AG08396 (cell line): Measurements from ENCODE around the gene SLC4A2.
"Not testable (repeated sequence)": the region's sequence is repeated elsewhere in the genome, so short reads cannot be mapped to it uniquely, and the experiment has no call there.

Experiments
- DNase-seq: peaks from one replicate; pipeline ENCODE4 v3.0.0; 2012; ENCODE audit warnings: low spot score, mixed read lengths

Gene SLC4A2

DNA sequence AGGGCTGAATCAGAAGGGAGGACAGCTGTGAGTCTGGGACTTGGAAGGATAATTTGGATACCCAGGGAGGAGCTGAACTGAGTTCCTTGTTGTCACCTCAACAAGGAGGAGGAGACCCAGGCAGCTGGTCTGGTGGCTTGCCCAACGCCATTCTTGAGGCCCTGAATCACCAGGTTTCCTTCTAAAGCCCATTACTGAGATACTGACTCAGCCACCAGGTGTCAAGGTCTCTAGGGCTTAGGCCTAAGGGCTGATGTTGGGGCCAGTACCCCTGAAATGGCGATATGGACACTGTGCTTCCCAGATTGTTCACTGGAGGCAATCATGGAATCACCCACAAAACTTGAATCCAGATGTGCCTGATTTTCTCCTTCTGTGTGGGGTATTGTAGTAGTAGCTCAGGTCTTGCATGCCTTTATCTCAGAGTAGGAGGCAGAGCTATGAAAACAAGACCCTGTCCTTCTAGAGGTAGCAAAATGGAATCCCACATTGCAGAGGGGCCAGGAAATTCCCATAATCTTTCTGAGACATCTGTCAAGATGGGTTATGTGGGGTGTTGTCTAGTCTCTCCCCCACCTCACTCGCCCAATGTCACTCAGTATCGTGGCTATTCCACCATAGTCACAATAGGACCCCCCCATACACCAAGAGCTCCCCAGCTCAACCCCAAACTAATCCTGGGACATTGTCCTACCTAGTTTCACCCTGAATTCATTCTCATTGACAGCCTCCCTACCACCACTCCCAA, 33.3 kb upstream of the SLC4A2 start:
- DNase-seq = no peak

DNA sequence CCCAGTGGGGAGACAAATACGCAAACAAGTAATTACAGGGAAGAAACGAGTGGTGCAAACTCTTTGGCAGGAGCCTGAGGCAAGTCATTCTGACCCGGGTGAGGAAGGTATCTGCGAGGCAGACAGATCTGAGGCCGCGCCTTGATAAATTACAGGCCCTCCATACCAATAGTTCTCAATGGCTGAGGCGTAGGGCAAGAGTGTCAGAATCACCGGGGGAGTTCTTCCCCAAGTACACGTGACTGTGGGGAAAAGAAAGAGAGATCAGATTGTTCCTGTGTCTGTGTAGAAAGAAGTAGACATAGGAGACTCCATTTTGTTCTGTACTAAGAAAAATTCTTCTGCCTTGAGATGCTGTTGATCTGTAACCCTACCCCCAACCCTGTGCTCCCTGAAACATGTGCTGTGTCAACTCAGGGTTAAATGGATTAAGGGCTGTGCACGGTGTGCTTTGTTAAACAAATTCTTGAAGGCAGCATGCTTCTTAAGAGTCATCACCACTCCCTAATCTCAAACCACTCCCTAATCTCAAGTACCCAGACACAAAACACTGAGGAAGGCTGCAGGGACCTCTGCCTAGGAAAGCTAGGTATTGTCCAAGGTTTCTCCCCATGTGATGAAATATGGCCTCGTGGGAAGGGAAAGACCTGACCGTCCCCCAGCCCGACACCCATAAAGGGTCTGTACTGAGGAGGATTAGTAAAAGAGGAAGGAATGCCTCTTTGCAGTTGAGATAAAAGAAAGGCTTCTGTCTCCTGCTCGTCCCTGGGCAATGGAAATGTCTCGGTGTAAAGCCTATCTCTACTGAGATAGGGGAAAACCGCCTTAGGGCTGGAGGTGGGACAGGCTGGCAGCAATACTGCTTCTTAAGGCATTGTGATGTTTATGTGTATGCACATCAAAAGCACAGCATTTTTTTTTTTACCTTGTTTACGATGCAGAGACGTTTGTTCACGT, 32.3 kb upstream of the SLC4A2 start:
- DNase-seq = not testable (repeated sequence)

DNA sequence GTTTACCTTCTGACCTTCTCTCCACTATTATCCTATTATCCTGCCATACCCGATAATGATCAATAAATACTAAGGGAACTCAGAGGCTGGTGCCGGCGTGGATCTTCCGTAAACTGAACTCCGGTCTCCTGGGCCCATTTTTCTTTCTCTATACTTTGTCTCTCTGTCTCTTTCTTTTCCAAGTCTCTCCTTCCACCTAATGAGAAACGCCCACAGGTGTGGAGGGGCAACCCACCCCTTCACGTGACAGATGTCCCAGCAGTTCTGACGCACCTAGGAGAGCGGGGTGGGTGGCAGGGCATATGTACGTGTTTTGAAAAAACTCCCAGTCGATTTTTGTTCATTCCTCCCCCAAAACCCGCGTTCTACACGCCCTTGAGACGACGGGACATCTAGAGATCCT, 31.7 kb upstream of the SLC4A2 start:
- not testable (repeated sequence) for DNase-seq

DNA sequence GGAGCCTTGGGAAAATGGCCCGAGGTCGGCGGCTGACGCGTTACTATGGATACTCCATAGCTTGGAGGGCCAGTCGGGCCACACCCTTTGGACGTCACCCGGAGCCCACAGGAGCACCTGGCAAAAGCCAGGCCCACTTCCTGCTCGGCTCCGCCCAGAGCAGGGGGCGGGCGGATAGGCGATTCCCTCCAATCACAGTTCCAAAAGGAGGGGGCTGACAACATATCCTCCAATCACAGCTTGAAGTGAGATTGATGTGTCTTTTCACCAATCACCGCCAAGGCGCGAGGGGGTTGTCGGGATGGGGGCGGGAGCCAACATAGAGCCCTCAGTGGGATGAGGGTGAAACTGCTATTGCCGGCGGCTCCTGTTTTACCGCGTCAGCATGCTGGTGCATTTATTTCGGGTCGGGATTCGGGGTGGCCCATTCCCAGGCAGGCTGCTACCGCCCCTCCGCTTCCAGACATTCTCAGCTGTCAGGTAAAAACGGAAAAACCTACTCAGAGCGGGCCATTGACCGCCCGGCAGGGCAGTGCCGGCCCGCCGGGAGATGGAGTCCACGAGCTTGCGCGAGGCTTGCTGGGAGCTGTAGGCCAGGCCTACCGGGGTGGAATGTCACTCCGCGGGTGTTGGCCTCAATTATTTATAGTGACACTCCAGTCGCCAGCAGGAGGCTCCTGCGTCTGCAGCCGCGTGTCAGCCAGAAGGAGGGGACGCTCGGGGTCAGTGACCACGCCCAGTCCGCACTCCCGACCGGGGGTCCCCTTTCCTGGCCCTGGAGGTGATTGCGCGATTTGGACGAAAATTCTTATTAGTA, 31.1 kb upstream of the SLC4A2 start, which contains the start of gene ABCB8:
ABCB8 (plus strand) TSS at position 320 of the 817 bp plus-strand sequence; CDS start at position 386, 66 bp downstream.
- DNase-seq = peak; percentile 100

DNA sequence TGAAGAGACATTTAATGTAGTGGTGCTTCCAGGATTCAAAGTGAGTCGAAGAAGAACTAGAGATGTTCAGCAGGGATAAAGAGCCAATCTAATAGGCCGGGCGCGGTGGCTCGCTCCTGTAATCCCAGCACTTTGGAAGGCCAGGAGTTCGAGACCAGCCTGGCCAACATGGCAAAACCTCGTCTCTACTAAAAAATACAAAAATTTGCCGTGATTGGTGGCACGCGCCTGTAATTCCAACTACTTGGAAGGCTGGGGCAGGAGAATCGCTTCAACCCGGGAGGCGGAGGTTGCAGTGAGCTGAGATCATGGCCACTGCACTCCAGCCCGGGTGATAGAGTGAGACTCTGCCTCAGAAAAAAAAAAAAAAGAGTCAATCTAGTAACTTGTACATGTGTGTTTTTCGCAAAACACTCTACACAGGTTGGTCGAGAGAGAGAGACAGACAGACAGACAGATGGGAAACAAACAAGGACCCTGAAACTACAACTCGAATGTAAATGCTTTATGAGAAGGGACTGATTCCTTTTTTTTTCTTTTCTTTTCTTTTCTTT, 30.4 kb upstream of the SLC4A2 start:
- DNase-seq = no peak

DNA sequence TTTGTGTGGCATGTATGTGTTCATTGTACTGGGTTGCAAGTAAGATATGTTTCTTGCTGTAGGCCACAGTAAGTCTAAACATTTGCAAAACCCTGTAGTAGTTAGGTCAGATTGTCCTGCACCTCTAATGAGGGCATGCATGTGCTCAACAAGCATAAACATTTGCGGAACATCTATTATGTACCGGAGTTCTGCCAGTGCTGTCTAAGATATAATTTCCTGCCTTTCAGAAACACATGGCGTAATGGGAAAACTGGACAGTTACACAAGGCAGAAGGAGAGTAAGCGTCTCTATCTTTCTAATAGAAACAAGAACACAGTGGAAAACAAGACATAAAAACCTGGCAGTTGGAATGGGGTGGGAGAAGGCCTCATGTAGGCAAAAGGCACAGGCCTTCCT, 28.4 kb upstream of the SLC4A2 start:
- no peak for DNase-seq

DNA sequence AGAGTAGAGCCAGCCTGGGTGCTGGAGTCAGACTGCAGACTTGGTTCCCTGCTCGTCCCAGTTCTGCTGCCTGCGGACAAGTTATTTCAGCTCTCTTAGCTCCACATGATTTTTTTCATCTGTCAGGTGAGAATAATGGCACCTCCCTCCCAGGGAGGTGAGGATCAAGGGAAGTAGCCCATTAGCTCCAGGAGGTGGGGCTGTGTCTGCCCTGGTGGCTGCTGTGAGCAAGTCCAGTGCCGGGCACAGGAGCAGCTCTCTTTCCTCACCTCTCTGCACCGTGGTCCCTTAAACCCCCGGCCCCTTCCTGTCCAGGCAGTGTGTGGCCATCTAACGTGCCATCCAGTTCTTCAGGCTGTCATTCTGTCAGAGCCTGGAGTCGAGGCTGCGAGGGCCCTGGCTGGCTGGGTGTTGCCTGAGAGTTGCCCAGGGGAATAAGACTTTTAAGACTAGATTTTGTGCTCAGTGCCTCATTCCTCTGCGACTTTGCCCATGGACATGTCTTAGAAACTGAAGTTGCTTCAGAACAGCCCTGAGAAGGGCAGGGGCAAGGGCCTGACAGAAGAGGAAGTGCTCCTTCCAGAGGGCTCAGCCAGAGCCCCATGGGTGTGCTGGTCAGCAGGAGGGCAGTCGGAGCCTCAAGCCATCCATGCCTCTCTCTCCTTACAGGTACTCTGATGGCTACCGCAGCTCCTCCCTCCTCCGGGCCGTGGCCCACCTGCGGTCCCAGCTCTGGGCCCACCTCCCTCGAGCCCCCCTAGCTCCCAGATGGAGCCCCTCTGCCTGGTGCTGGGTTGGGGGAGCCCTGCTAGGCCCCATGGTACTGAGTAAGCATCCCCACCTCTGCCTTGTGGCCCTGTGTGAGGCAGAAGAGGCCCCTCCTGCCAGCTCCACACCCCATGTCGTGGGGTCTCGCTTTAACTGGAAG, 26.2 kb upstream of the SLC4A2 start:
- no peak for DNase-seq

DNA sequence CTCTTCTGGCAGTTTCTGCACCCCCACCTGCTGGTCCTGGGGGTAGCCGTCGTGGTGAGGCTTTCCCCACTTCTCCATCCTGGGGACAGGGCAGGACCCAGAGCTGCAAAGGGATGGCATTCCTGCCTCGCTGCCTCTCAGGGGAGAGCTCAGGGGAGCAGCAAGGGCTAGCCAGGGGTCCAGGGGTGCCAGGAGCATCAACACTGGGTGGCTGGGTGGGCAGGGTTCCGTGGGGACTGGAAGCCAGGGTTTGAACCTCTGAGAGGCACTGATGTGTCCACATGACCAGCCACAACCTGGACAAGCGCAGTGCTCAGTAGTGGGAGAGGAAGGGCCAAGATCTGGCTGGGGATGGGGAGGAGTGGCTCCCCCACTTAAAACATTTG, 25.5 kb upstream of the SLC4A2 start:
- no peak for DNase-seq

DNA sequence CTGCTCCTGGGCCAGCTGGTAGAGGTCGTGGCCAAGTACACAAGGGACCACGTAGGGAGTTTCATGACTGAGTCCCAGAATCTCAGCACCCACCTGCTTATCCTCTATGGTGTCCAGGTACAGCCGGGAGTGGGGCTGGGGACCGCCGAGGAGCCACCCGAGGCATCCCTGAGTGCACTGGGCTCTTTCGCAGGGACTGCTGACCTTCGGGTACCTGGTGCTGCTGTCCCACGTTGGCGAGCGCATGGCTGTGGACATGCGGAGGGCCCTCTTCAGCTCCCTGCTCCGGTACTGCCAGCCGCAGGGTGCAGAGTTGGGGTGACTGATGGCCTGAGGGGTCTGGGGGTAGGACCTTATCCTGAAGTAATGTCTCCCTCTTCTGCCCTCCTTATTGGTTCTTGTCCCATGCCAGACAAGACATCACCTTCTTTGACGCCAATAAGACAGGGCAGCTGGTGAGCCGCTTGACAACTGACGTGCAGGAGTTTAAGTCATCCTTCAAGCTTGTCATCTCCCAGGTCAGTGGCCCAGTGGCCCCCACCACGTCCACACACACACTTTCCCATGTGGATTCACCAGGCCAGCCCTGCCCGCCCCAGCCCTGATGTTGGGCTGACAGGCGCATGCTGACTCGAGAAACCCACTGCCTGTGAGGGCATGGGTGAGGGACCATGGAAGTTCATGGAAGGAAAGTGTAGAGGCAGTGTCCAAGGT, 24.9 kb upstream of the SLC4A2 start:
- DNase-seq = no peak

DNA sequence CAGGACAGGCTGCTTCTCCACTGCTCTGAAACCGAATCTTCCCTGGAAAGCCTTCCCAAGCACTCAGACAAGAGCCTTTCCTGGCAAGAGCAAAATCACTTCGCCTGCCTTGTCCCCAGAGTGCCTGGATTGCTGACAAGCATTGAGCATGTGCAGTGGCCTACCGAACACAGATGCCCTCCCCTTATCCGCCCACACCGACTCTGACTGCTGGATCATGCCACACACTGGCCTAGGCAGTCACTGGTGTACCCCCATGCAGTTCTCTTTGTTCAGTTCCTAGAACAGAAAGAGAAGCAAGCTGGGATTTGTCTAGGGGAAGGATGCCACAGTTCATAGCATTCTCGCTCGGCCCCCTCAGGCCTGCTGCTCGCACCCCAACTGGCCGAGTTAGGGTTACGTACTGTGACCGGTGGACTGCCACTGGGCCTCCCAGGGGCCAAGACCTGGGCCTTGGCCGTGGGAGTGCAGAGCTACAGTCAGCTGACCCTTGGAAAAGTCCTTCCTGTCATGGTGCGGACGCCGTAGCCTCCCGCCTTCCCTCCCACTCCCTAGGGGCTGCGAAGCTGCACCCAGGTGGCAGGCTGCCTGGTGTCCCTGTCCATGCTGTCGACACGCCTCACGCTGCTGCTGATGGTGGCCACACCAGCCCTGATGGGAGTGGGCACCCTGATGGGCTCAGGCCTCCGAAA, 24.2 kb upstream of the SLC4A2 start:
- no peak for DNase-seq

DNA sequence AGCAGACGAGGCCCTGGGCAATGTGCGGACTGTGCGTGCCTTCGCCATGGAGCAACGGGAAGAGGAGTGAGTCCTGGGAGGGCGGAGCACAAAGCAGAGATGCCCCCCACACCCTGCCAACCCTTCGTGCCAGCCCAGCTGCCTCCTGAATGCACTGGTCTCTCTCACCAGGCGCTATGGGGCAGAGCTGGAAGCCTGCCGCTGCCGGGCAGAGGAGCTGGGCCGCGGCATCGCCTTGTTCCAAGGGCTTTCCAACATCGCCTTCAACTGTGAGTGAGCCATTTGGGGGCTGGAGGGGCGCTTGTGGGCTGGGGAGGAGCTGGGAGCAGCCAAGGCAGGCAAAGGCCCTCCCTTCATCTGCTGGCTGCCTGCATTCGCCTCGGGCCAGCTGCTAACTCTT, 23.5 kb upstream of the SLC4A2 start:
- DNase-seq = no peak

DNA sequence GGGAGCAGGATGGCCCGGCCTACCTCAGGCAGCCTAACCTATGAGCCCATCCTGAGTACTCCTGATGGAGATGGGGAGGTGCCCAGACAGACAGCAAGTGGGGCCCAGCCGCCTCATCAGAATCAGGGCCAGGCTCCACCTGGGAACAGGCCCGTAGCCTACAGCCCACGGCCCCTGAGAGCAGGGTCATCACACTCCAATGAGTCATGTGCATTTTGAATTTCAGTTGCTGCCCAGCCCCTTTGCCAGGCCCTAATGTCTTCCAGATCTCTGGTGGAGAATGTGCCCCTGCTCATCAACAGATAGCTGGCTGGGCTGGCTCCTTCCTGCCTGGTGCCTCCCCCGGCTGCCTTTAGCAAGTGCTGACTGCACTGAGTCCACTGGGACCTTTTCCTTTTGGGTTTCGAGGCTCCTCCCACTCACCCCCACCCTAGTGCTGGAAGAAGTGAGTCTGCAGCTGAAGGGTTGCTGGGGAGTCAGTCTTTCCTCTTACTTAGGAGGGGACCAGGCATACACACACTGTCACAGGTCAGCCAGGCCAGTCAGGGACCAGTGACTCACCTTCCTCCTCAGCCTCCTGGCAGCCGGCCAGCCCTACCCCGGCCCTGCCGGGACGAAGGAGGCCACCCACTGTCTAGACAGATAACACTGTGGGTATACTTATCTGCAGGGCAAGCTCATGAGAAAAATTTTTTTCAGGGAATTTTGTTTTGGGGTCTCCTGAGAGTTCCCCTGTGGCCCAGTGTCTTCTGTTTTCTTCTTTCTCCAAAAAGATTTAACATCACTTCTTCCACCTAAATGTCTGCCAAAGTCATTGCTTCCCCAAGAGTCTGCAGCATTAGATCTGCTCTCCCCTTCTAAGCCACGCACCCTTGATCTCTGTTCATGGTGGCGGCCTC, 20.2 kb upstream of the SLC4A2 start:
- DNase-seq = peak; percentile 85

DNA sequence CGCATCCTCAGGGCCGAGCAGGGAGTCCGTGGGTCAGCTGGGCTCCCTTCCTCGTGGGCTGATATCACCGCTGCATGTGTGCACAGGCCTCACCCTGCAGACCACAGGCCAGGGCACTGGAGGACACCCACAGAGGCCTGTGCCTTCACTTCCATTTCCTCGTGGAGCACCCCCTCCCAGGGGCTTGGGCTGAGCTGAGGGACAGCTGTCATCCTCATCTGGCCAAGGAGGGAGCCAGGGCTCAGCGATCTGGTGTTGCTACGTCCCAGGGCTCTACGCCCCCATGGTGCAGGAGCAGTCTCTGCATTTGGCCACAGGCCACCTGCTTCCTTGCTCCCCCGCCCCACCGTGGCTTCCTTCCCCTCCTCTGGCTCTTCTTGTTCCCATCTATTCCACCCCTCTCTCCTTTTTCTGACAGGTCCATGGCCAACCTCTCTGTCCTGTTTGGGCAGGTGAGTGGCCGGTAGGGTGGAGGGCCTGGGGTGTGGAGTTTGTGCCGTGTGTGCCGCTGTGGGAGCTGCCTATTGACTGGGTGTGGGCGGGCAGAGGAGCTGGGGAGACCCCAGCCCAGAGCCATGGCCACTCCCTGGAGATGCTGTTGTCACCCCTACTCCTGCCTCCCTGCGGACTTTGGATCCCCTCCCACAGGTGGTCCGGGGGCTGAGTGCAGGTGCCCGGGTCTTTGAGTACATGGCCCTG, 19.4 kb upstream of the SLC4A2 start:
- DNase-seq = no peak

DNA sequence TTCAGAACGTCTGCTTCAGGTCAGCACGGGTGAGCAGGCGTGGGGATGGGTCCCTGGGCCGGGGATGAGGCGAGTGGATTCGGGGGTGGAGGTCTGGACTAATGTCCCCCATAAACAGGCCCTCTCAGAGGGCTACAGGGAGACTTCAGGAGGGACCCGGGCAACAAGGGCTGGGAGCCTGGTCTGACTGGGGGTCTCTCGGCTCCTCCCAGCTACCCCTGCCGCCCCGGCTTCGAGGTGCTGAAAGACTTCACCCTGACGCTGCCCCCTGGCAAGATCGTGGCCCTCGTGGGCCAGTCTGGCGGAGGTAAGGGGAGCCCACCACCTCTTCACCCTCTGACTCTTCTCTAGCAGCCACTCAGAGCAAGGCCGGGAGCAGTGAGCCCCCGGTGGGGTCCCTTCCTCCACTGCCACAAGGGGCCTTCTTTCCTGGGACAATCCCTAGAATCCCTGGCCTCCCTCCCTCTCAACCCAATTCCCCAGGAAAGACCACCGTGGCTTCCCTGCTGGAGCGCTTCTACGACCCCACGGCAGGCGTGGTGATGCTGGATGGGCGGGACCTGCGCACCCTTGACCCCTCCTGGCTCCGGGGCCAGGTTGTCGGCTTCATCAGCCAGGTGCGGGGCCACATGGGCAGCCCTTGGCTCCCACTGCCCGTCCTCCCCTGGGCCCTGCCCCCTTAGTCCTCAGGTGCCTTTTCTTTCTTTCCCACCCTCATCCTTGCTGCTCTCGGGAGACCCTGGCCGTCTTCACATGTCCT, 18.6 kb upstream of the SLC4A2 start:
- no peak for DNase-seq

DNA sequence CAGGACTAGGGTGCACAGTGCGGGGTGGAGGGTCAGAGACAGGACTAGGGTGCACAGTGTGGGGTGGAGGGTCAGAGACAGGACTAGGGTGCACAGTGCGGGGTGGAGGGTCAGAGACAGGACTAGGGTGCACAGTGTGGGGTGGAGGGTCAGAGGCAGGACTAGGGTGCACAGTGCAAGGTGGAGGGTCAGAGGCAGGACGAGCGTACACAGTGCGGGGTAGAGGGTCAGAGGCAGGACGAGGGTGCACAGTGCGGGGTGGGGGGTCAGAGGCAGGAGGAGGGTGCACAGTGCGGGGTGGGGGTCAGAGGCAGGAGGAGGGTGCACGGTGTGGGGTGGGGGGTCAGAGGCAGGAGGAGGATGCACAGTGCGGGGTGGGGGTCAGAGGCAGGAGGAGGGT, 15.9 kb upstream of the SLC4A2 start:
- not testable (repeated sequence) for DNase-seq

DNA sequence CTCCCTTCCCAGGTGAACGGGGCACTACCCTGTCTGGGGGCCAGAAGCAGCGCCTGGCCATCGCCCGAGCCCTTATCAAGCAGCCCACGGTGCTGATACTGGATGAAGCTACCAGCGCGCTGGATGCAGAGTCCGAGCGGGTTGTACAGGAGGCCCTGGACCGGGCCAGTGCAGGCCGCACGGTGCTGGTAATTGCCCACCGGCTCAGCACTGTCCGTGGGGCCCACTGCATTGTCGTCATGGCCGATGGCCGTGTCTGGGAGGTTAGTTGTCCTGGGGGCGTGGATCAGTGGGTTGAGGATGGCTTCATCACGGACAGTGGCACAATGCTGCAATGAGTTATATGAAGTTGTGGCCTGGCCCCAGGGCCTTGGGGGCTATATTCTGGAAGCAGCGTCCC, 15.4 kb upstream of the SLC4A2 start:
- no peak for DNase-seq

DNA sequence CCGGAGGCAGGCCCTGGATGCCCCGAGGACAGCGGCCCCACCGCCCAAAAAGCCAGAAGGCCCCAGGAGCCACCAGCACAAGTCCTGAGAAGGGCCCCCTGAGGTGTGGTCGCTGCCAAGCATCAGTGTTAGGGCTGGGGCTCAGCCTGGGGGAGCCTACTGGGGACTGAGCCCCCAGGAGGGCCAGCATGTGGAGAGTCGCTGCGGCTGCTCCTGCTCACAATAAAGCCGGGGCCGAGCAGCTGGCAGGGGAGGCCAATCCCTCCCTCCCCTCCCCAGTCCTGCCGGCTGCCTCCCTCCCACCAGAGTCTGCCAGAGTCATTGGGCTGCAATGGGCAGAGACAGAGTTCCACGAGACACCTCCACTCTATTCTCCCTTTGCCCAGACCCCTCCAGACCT, 14.1 kb upstream of the SLC4A2 start:
- no peak for DNase-seq
